IMR-90 (cell line): ENCODE data around the gene TNS1. TPM values are rescaled to one million over a fixed set of nuclear protein-coding genes. Genes with fewer than 3 reads are reported as not detected.

Source experiments
- ATAC-seq: fragments of 200-7000 bp; cut with Tn5 transposase; 2 replicates; pipeline ENCODE4 v1.9.1; 2020; ENCODE audit warnings: low read depth, mild to moderate bottlenecking, moderate library complexity
- BruUV-seq: library from RNA; stranded (reverse); fragments of 400-500 nt; replicated peaks from 2 replicates; lab custom pipeline; 2021; lab: Mats Ljungman, UMichigan
- CTCF ChIA-PET: fragments of 300-600 bp; formaldehyde crosslinking; extraction: SDS; loops from one replicate; lab custom pipeline; 2021; ENCODE audit warnings: antibody characterized with exemption; lab: Yijun Ruan, JAX
- POLR2A ChIA-PET: fragments of 300-600 bp; sonication (Branson Sonifier 250); formaldehyde crosslinking; loops from one replicate; lab custom pipeline; 2022; ENCODE audit warnings: antibody characterized with exemption; ENCODE audit not compliant: unreplicated experiment; lab: Charles Lee
- DNase-seq: peaks from one replicate; pipeline ENCODE4 v3.0.0; 2013
- H2AFZ ChIP-seq: replicated peaks from 2 replicates; pipeline ENCODE3; 2013; ENCODE audit warnings: low read length, mild to moderate bottlenecking; ENCODE audit not compliant: poor library complexity
- H2AK5ac ChIP-seq: 2 replicates; pipeline ENCODE4 v1.6.1; 2013; ENCODE audit warnings: low read depth, low read length, inconsistent platforms
- H2AK9ac ChIP-seq: replicated peaks from 2 replicates; pipeline ENCODE3; 2013; ENCODE audit warnings: mild to moderate bottlenecking, low read depth, low read length, moderate library complexity; ENCODE audit not compliant: poor library complexity
- H2BK120ac ChIP-seq: 2 replicates; pipeline ENCODE4 v1.6.1; 2013; ENCODE audit warnings: low read depth, low read length, inconsistent platforms
- H2BK15ac ChIP-seq: 3 replicates; pipeline ENCODE4 v1.6.1; 2013; ENCODE audit warnings: low read depth, low read length, inconsistent platforms
- H2BK20ac ChIP-seq: 2 replicates; pipeline ENCODE4 v1.6.1; 2013; ENCODE audit warnings: low read depth, mild to moderate bottlenecking, inconsistent platforms, low read length, moderate library complexity
- H2BK5ac ChIP-seq: 2 replicates; pipeline ENCODE4 v1.6.1; 2013; ENCODE audit warnings: mild to moderate bottlenecking, low read depth, low read length, inconsistent platforms; ENCODE audit not compliant: poor library complexity, severe bottlenecking
- H3K14ac ChIP-seq: replicated peaks from 2 replicates; pipeline ENCODE4 v1.6.1; 2013; ENCODE audit warnings: low read depth, low read length, inconsistent platforms
- H3K18ac ChIP-seq: 2 replicates; pipeline ENCODE4 v1.6.1; 2013; ENCODE audit warnings: low read depth, low read length, control low read depth
- H3K23ac ChIP-seq: 2 replicates; pipeline ENCODE4 v1.6.1; 2013; ENCODE audit warnings: low read depth, low read length, inconsistent platforms
- H3K27ac ChIP-seq: 2 replicates; pipeline ENCODE4 v1.5.1; 2013; ENCODE audit warnings: mild to moderate bottlenecking, control low read depth, low read length; ENCODE audit not compliant: insufficient read depth
- H3K27me3 ChIP-seq: 2 replicates; pipeline ENCODE4 v1.6.1; 2013; ENCODE audit warnings: low read length; ENCODE audit not compliant: control insufficient read depth, insufficient read depth
- H3K36me3 ChIP-seq: 2 replicates; pipeline ENCODE4 v1.6.1; 2013; ENCODE audit warnings: low read length, mixed read lengths; ENCODE audit not compliant: control insufficient read depth, insufficient read depth
- H3K4ac ChIP-seq: 2 replicates; pipeline ENCODE4 v1.6.1; 2013; ENCODE audit warnings: low read depth, low read length, inconsistent platforms
- H3K4me1 ChIP-seq: 2 replicates; pipeline ENCODE4 v1.6.1; 2013; ENCODE audit warnings: low read length, mixed read lengths; ENCODE audit not compliant: control insufficient read depth, insufficient read depth
- H3K4me2 ChIP-seq: 2 replicates; pipeline ENCODE4 v1.6.1; 2013; ENCODE audit warnings: low read depth, mild to moderate bottlenecking, control low read depth, low read length, moderate library complexity
- H3K4me3 ChIP-seq: 2 replicates; pipeline ENCODE4 v1.5.1; 2013; ENCODE audit warnings: low read depth, mild to moderate bottlenecking, control low read depth, low read length, moderate library complexity; ENCODE audit not compliant: insufficient read depth
- H3K56ac ChIP-seq: 2 replicates; pipeline ENCODE4 v1.6.1; 2013; ENCODE audit warnings: low read length, inconsistent platforms; ENCODE audit not compliant: insufficient read depth; ENCODE audit errors: extremely low read depth
- H3K79me1 ChIP-seq, 2 experiments: 2 replicates each; pipeline ENCODE4 v1.6.1; 2013; ENCODE audit warnings: low read length in 2 of 2, inconsistent platforms in 1 of 2, low read depth in 1 of 2
- H3K9ac ChIP-seq: 2 replicates; pipeline ENCODE4 v1.6.1; 2013; ENCODE audit warnings: low read depth, low read length, control low read depth
- H3K9me1 ChIP-seq: 2 replicates; pipeline ENCODE4 v1.6.1; 2013; ENCODE audit warnings: low read length, inconsistent platforms; ENCODE audit not compliant: insufficient read depth
- H3K9me3 ChIP-seq: 2 replicates; pipeline ENCODE4 v1.6.1; 2013; ENCODE audit warnings: low read length; ENCODE audit not compliant: control insufficient read depth, insufficient read depth
- H4K20me1 ChIP-seq: 2 replicates; pipeline ENCODE4 v1.6.1; 2013; ENCODE audit warnings: low read length, inconsistent platforms; ENCODE audit not compliant: insufficient read depth
- H4K5ac ChIP-seq: 2 replicates; pipeline ENCODE4 v1.6.1; 2013; ENCODE audit warnings: mild to moderate bottlenecking, low read depth, low read length, control low read depth
- H4K8ac ChIP-seq, 2 experiments: 2 replicates each; pipeline ENCODE4 v1.6.1; 2013; ENCODE audit warnings: low read depth in 2 of 2, low read length in 2 of 2, control low read depth in 1 of 2, inconsistent platforms in 1 of 2
- H4K91ac ChIP-seq: 2 replicates; pipeline ENCODE4 v1.6.1; 2013; ENCODE audit warnings: low read depth, low read length, inconsistent platforms; ENCODE audit not compliant: insufficient read depth
- BHLHE40 ChIP-seq: fragments of 150-350 bp; IDR thresholded peaks from 2 replicates; pipeline ENCODE4 v1.6.1; 2016; ENCODE audit warnings: mild to moderate bottlenecking, low read depth, low read length
- CEBPB ChIP-seq: IDR thresholded peaks from 2 replicates; pipeline ENCODE4 v1.6.1; 2012; ENCODE audit warnings: low read depth, low read length, improper control_type of control experiment
- CHD1 ChIP-seq: IDR thresholded peaks from 2 replicates; pipeline ENCODE4 v1.6.1; 2012; ENCODE audit warnings: low read depth, low read length, improper control_type of control experiment
- ELK1 ChIP-seq: fragments of 150-350 bp; IDR thresholded peaks from 2 replicates; pipeline ENCODE4 v1.6.1; 2016; ENCODE audit warnings: low read depth, mild to moderate bottlenecking, low read length, moderate library complexity, borderline replicate concordance
- FOS ChIP-seq: fragments of 150-350 bp; IDR thresholded peaks from 2 replicates; pipeline ENCODE4 v1.6.1; 2016; ENCODE audit warnings: low read depth, low read length
- MAFK ChIP-seq: IDR thresholded peaks from 2 replicates; pipeline ENCODE4 v1.6.1; 2012; ENCODE audit warnings: low read depth, low read length, improper control_type of control experiment
- MAZ ChIP-seq: IDR thresholded peaks from 2 replicates; pipeline ENCODE4 v1.6.1; 2012; ENCODE audit warnings: low read depth, mild to moderate bottlenecking, low read length, improper control_type of control experiment, moderate library complexity, borderline replicate concordance
- MXI1 ChIP-seq: IDR thresholded peaks from 2 replicates; pipeline ENCODE4 v1.6.1; 2012; ENCODE audit warnings: low read depth, mild to moderate bottlenecking, low read length, moderate library complexity, borderline replicate concordance
- NFE2L2 ChIP-seq: fragments of 150-350 bp; IDR thresholded peaks from 2 replicates; pipeline ENCODE4 v1.6.1; 2016; ENCODE audit warnings: low read depth, mild to moderate bottlenecking, low read length
- POLR2A ChIP-seq: IDR thresholded peaks from 2 replicates; pipeline ENCODE4 v1.6.1; 2012; ENCODE audit warnings: mild to moderate bottlenecking, low read depth, low read length
- RAD21 ChIP-seq: IDR thresholded peaks from 2 replicates; pipeline ENCODE4 v1.6.1; 2012; ENCODE audit warnings: low read length, improper control_type of control experiment
- RCOR1 ChIP-seq: IDR thresholded peaks from 2 replicates; pipeline ENCODE4 v1.6.1; 2012; ENCODE audit warnings: mild to moderate bottlenecking, low read length, improper control_type of control experiment; ENCODE audit not compliant: insufficient replicate concordance
- RFX5 ChIP-seq: IDR thresholded peaks from 2 replicates; pipeline ENCODE4 v1.8.0; 2012; ENCODE audit warnings: low read depth, mild to moderate bottlenecking, low read length, moderate library complexity
- SMC3 ChIP-seq: fragments of 150-350 bp; IDR thresholded peaks from 2 replicates; pipeline ENCODE4 v1.6.1; 2016; ENCODE audit warnings: low read depth, mild to moderate bottlenecking, antibody characterized with exemption, low read length, moderate library complexity
- USF2 ChIP-seq: fragments of 150-350 bp; IDR thresholded peaks from 2 replicates; pipeline ENCODE4 v1.6.1; 2017; ENCODE audit warnings: mild to moderate bottlenecking, antibody characterized with exemption, low read length, low read depth
- WGBS, 2 experiments: methylation state at CpG; one replicate each; pipeline versions ENCODE4 v1.1.5 to v1.1.7; 2013; ENCODE audit warnings: missing lambda C conversion rate in 2 of 2; ENCODE audit not compliant: insufficient read length in 1 of 2; ENCODE audit errors: extremely low coverage in 2 of 2; 5-methylcytosine and 5-hydroxymethylcytosine counted together
- dilution Hi-C: fragments of 300-500 bp; cut with HindIII; formaldehyde crosslinking; loops from one replicate; pipeline ENCODE4 v1.14.3; 2018; ENCODE audit warnings: low sequenced_read_pairs; ENCODE audit not compliant: unreplicated experiment
- in situ Hi-C: fragments of 300-500 bp; cut with MboI; formaldehyde crosslinking; loops from 3 replicates; pipeline ENCODE4 v1.14.3; 2019; ENCODE audit warnings: low sequenced_read_pairs, inconsistent platforms, mixed read lengths
- intact Hi-C: fragments of 100-400 bp; cut with micrococcal nuclease; formaldehyde crosslinking; loops from 2 replicates; pipeline ENCODE4 v1.10.0; 2022
- polyA plus RNA-seq, 3 experiments: library from polyadenylated mRNA; depleted of rRNA; stranded (reverse); fragments of >200 nt; gene quantifications; 2 replicates each; pipeline ENCODE4 v1.2.3, GENCODE V29; 2012; ENCODE audit warnings: low replicate concordance in 1 of 3
- total RNA-seq: library from RNA; depleted of rRNA; stranded (reverse); fragments of >200 nt; gene quantifications from 2 replicates; pipeline ENCODE4 v1.2.3, GENCODE V29; 2012
- TF ChIP-seq, protein P1 (sequence below): conservative IDR thresholded peaks from 2 replicates; pipeline ENCODE4 v1.5.1; 2012; ENCODE audit warnings: mild to moderate bottlenecking, low read depth, low read length, improper control_type of control experiment

The TNS1 gene
- total and polyA plus RNA-seq, 2 of the 4 experiments (the other 2 are of a cell fraction) = 41.1 to 45.2 TPM

DNA sequence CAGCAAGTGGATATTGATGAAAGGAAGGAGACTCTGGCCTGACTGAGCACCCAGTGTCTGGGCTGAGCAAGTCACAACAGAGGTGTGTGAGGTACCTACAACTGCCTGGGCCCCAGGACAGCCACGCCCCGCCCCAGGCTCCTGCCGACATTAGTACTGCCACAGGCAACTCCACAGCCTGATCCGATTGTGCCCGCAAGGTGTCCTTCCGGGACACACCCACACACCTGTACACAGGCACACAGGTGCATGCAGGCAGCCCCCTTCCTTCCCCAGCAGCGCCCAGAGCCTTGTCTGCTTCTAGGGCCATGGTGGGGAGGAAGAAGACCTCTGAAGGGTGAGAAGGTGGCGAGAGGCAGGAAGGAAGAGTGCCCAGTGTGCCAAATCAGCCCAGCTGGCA, 83.6 kb downstream of the TNS1 start:
- Histone ChIP-seq H4K20me1 (no peaks in the 10 kb centered on the region), H2AK9ac (peak overlapping the region; percentile 98), H3K4me1 (peaks cover 56% of the 10 kb centered on the region), H3K18ac (peak overlapping the region; percentile 95), H3K23ac (peak overlapping the region; percentile 99), H3K9me3 (no peaks in the 10 kb centered on the region), H3K4ac (peak overlapping the region; percentile 100), H3K27ac (peak overlapping the region; percentile 97), H4K91ac (peak overlapping the region; percentile 100), H2BK120ac (peak overlapping the region; percentile 99), H2BK20ac (peak overlapping the region; percentile 98), H3K9me1 (peaks cover 41% of the 10 kb centered on the region), H3K9ac (peak overlapping the region; percentile 79), H3K79me1 (peaks cover 43 to 92% of the 10 kb centered on the region in 2 experiments), H3K36me3 (peaks cover 16% of the 10 kb centered on the region), H2BK5ac (peak overlapping the region; percentile 99), H2AFZ (peak overlapping the region; percentile 66), H4K8ac (peak overlapping the region; percentile 97 to 100), H2BK15ac (peak overlapping the region; percentile 99), H3K56ac (peak overlapping the region; percentile 95), H3K4me3 (no peak overlapping the region), H2AK5ac (peak overlapping the region; percentile 100), H3K4me2 (0 out of 2 replicates have a peak overlapping the region, but pooled peaks have one; percentile 0), H3K27me3 (no peaks in the 10 kb centered on the region), H4K5ac (peak overlapping the region; percentile 92), H3K14ac (peak overlapping the region; percentile 100)
- no TSS peak for BruUV-seq
- ChIA-PET POLR2A (no interaction called here), CTCF (interaction anchor here (2.0 kb wide), 1 partner anchor 20 kb away, joined by 4 read pairs; no protein-coding TSS in a partner anchor)
- in situ Hi-C loops (no loop called here), intact Hi-C loops (no loop called here), dilution Hi-C loops (no loop called here)
- no peak for ATAC-seq
- DNase-seq = no peak
- WGBS, 2 experiments = no CpG with 5 or more reads among the region's 8 CpGs
- TF ChIP-seq POLR2A (no peak), CEBPB (no peak), RAD21 (no peak), MAFK (no peak), SMC3 (no peak), MAZ (no peak), MXI1 (no peak), BHLHE40 (no peak), RCOR1 (no peak), RFX5 (no peak), FOS (no peak), NFE2L2 (no peak), USF2 (no peak), ELK1 (no peak), CHD1 (no peak)
- TF ChIP-seq, protein P1, sequence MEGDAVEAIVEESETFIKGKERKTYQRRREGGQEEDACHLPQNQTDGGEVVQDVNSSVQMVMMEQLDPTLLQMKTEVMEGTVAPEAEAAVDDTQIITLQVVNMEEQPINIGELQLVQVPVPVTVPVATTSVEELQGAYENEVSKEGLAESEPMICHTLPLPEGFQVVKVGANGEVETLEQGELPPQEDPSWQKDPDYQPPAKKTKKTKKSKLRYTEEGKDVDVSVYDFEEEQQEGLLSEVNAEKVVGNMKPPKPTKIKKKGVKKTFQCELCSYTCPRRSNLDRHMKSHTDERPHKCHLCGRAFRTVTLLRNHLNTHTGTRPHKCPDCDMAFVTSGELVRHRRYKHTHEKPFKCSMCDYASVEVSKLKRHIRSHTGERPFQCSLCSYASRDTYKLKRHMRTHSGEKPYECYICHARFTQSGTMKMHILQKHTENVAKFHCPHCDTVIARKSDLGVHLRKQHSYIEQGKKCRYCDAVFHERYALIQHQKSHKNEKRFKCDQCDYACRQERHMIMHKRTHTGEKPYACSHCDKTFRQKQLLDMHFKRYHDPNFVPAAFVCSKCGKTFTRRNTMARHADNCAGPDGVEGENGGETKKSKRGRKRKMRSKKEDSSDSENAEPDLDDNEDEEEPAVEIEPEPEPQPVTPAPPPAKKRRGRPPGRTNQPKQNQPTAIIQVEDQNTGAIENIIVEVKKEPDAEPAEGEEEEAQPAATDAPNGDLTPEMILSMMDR = no peak
